Activated CD8-positive, alpha-beta memory T cell treated with anti-CD3 and anti-CD28 coated beads, Interleukin-2, amount 10 ng/mL, durations not matched to agents 7 days and 5 days (primary cell): ENCODE measurements around the gene DNM2. TPM values are rescaled to one million over a fixed set of nuclear protein-coding genes. Genes with fewer than 3 reads are reported as not detected.

Experiments used
- microRNA-seq: library from miRNA; unstranded; fragments of <30 nt; microRNA quantifications from one replicate; pipeline ENCODE4 v1.2.0, GENCODE V29; 2022
- total RNA-seq, 2 experiments: library from RNA; stranded (reverse); gene quantifications; one replicate each; pipeline ENCODE4 v1.2.3, GENCODE V29; 2021

Gene DNM2
- total RNA-seq, 2 experiments from 2014 or later = 267 to 315 TPM

Small RNAs within 50 kb of the gene (microRNA-seq; reads per million reads assigned to microRNA genes)
- not detected for gene MIR199A1
- gene MIR4748 = not detected
- not detected for gene MIR638
- gene MIR6793 = not detected

Other genes with a start within 250 kb of the DNM2 start
- gene KEAP1, start 214.7 kb upstream of the DNM2 start, total RNA-seq = 100 to 1,000 TPM in 1 of 2 experiments, 10 to 100 TPM in 1; 99.8 to 104 TPM
- gene S1PR5, start 200.6 kb upstream of the DNM2 start, total RNA-seq = 1 to 10 TPM in 1 of 2 experiments, under 1 TPM in 1; 0.14 to 1.4 TPM
- gene ATG4D, start 174.2 kb upstream of the DNM2 start, total RNA-seq = 10 to 100 TPM; 48.3 to 57.8 TPM
- 10 to 100 TPM; 68.1 to 72.2 TPM for gene KRI1, start 152.1 kb upstream of the DNM2 start, total RNA-seq
- gene CDKN2D, start 149.1 kb upstream of the DNM2 start, total RNA-seq = 10 to 100 TPM; 40.9 to 73.3 TPM
- not detected for gene AP1M2, start 130.8 kb upstream of the DNM2 start, total RNA-seq
- 10 to 100 TPM; 83.4 to 86.8 TPM for gene SLC44A2, start 92.5 kb upstream of the DNM2 start, total RNA-seq
- 100 to 1,000 TPM; 418 to 431 TPM for gene ILF3, start 63.7 kb upstream of the DNM2 start, total RNA-seq
- gene QTRT1, start 16.6 kb upstream of the DNM2 start, total RNA-seq = 10 to 100 TPM; 40.1 to 48.8 TPM
- 10 to 100 TPM; 16.0 to 19.2 TPM for gene TMED1, start 118.1 kb downstream of the DNM2 start, total RNA-seq
- gene C19orf38, start 130.3 kb downstream of the DNM2 start, total RNA-seq = 1 to 10 TPM; 1.2 to 1.7 TPM
- 10 to 100 TPM; 38.5 to 48.1 TPM for gene CARM1, start 153.5 kb downstream of the DNM2 start, total RNA-seq
- 10 to 100 TPM; 21.7 to 27.3 TPM for gene YIPF2, start 210.6 kb downstream of the DNM2 start, total RNA-seq
- gene TIMM29, start 210.7 kb downstream of the DNM2 start, total RNA-seq = 10 to 100 TPM; 25.2 to 28.5 TPM
- 100 to 1,000 TPM; 107 to 114 TPM for gene SMARCA4, start 243.0 kb downstream of the DNM2 start, total RNA-seq